Umbilical cord (tissue), 2 donors: ENCODE data around the gene CDKN2A. TPM values are rescaled to one million over a fixed set of nuclear protein-coding genes. Genes with fewer than 3 reads are reported as not detected.

Experiments used
- DNase-seq: peaks from one replicate; pipeline ENCODE4 v3.0.0-alpha.2; 2015; ENCODE audit warnings: low spot score
- total RNA-seq: library from RNA; depleted of rRNA; stranded (reverse); fragments of >200 nt; gene quantifications from one replicate; pipeline ENCODE4 v1.2.3, GENCODE V29; 2014; ENCODE audit warnings: low replicate concordance; ENCODE audit not compliant: insufficient read depth

Gene CDKN2A
- total RNA-seq, 1 donor from 2014 or later: 0.96 TPM

GRCh38 chr9:21945606-21946005, 48.6 kb downstream of the CDKN2A start:
- no peak for DNase-seq

- no peak for DNase-seq
Measured at GRCh38 chr9:21943464-21943863, 50.7 kb downstream of the CDKN2A start.

- no peak for DNase-seq
Measured at GRCh38 chr9:21941337-21941995, 52.7 kb downstream of the CDKN2A start.

- DNase-seq: no peak
Measured at GRCh38 chr9:21936161-21936560, 58.0 kb downstream of the CDKN2A start.

- DNase-seq: no peak
Measured at GRCh38 chr9:21935631-21936030, 58.6 kb downstream of the CDKN2A start.

GRCh38 chr9:21933865-21934264, 60.3 kb downstream of the CDKN2A start:
- DNase-seq: no peak

- DNase-seq: no peak
Measured at GRCh38 chr9:21933281-21933680, 60.9 kb downstream of the CDKN2A start.

- DNase-seq: no peak
Measured at GRCh38 chr9:21931428-21931827, 62.8 kb downstream of the CDKN2A start.

- no peak for DNase-seq
Measured at GRCh38 chr9:21927752-21928151, 66.4 kb downstream of the CDKN2A start.

- DNase-seq: no peak
Measured at GRCh38 chr9:21923694-21924093, 70.5 kb downstream of the CDKN2A start.

GRCh38 chr9:21919377-21920362, 74.5 kb downstream of the CDKN2A start:
- DNase-seq: no peak

Other genes starting within 250 kb of the CDKN2A start
- gene MTAP, start 191.8 kb downstream of the CDKN2A start, total RNA-seq: 60.7 TPM
- gene CDKN2B-AS1, start 399 bp upstream of the CDKN2A start, total RNA-seq: 19.5 TPM
- 38.5 TPM for gene CDKN2B, start 14.9 kb upstream of the CDKN2A start, total RNA-seq